Thyroid gland (tissue), 4 donors: ENCODE measurements around the gene GLTP. TPM values are rescaled to one million over a fixed set of nuclear protein-coding genes. Genes with fewer than 3 reads are reported as not detected.

Source experiments
- DNase-seq, 2 donors: peaks; one replicate each; pipeline ENCODE4 v3.0.0-alpha.2; 2019
- H3K27ac ChIP-seq, 3 donors: fragments of 200-600 bp; sonication (generic); 1 replicate in 2 of 3; 2 replicates in 1 of 3; pipeline ENCODE4 v1.5.1; 2016 to 2019; ENCODE audit warnings: mild to moderate bottlenecking in 1 of 3, moderate library complexity in 1 of 3
- H3K27me3 ChIP-seq: fragments of 200-600 bp; sonication (generic); one replicate; pipeline ENCODE4 v1.5.1; 2019
- H3K36me3 ChIP-seq, 2 donors: fragments of 200-600 bp; sonication (generic); one replicate each; pipeline ENCODE4 v1.5.1; 2016 to 2019
- H3K4me1 ChIP-seq, 2 donors: fragments of 200-600 bp; sonication (generic); one replicate each; pipeline ENCODE4 v1.5.1; 2017 to 2019
- H3K4me3 ChIP-seq, 3 donors: fragments of 200-600 bp; sonication (generic); replicated peaks in 1 of 3; 1 replicate in 2 of 3; 2 replicates in 1 of 3; pipeline ENCODE4 v1.5.1; 2016; ENCODE audit warnings: mild to moderate bottlenecking in 1 of 3
- H3K9me3 ChIP-seq: fragments of 200-600 bp; sonication (generic); one replicate; pipeline ENCODE4 v1.5.1; 2017
- POLR2A ChIP-seq, 2 donors: fragments of 450-650 bp; IDR thresholded peaks; one replicate each; pipeline ENCODE4 v1.6.1; 2017; ENCODE audit warnings: antibody characterized with exemption in 2 of 2, mild to moderate bottlenecking in 2 of 2, moderate library complexity in 1 of 2
- WGBS, 2 donors: methylation state at CpG; one replicate each; pipeline ENCODE4 v1.1.5; 2017; 5-methylcytosine and 5-hydroxymethylcytosine counted together
- intact Hi-C: fragments of 100-400 bp; cut with DNase I; formaldehyde crosslinking; loops from one replicate; pipeline ENCODE4 v1.15.1; 2023
- total RNA-seq, 4 donors: library from RNA; depleted of rRNA; stranded (reverse); fragments of >200 nt; gene quantifications; one replicate each; pipeline ENCODE4 v1.2.3, GENCODE V29; 2016
- TF ChIP-seq, protein P1 (sequence below), 6 experiments: fragments of 200-600 bp in 3 of 6; fragments of 450-650 bp in 3 of 6; sonication (generic) in 3 of 6; IDR thresholded peaks; one replicate each; pipeline ENCODE4 v1.5.1; 2016 to 2019; ENCODE audit warnings: antibody characterized with exemption in 6 of 6, mild to moderate bottlenecking in 2 of 6, inconsistent platforms in 1 of 6, moderate library complexity in 1 of 6

Gene GLTP
- total RNA-seq, 4 donors from 2014 or later, result 49.9 to 72.0 (median 60.2) TPM

DNA sequence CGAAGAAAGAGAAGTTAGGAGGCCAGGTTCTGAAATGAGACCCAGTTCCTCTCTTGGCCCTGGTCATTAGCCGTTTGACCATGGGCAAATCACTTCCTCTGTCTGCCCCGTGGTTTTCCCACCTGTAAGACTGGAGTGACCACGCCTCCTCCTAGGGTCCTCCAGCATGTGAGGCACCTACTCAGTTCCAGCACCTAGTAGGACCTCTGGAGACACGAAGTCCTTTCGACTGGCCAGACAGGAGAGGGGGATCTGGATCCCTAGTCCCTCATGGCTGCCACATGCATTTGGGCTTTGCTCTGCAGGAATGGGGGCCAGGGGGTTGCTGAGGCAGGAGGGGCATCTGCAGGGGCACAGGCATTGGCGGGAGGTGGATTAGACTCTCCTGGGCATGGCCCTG, 63.5 kb downstream of the GLTP start:
- Histone ChIP-seq H3K9me3 (no peaks in the 10 kb centered on the region), H3K27me3 (no peaks in the 10 kb centered on the region)
- DNase-seq, result no peak

GRCh38 chr12:109815757-109816617, 64.4 kb downstream of the GLTP start:
- H3K4me1 ChIP-seq, result no peaks in the 10 kb centered on the region
- intact Hi-C loops, result no loop called here
- no peak overlapping the region for H3K27ac ChIP-seq
- WGBS, 2 donors, result 78 to 84% methylated on average over 10 of the region's 10 CpGs
- H3K36me3 ChIP-seq, result no peaks in the 10 kb centered on the region
- DNase-seq, result no peak
- no peak for TF ChIP-seq POLR2A (IDR thresholded peaks at IDR 0.05)
- TF ChIP-seq, protein P1, sequence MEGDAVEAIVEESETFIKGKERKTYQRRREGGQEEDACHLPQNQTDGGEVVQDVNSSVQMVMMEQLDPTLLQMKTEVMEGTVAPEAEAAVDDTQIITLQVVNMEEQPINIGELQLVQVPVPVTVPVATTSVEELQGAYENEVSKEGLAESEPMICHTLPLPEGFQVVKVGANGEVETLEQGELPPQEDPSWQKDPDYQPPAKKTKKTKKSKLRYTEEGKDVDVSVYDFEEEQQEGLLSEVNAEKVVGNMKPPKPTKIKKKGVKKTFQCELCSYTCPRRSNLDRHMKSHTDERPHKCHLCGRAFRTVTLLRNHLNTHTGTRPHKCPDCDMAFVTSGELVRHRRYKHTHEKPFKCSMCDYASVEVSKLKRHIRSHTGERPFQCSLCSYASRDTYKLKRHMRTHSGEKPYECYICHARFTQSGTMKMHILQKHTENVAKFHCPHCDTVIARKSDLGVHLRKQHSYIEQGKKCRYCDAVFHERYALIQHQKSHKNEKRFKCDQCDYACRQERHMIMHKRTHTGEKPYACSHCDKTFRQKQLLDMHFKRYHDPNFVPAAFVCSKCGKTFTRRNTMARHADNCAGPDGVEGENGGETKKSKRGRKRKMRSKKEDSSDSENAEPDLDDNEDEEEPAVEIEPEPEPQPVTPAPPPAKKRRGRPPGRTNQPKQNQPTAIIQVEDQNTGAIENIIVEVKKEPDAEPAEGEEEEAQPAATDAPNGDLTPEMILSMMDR (IDR thresholded peaks at IDR 0.05), result no peak
- no peaks in the 10 kb centered on the region for H3K27me3 ChIP-seq
- H3K9me3 ChIP-seq, result no peaks in the 10 kb centered on the region
- no peak overlapping the region for H3K4me3 ChIP-seq

More for the DNA sequence above, 63.5 kb downstream of the GLTP start:
- no peak for TF ChIP-seq POLR2A (IDR thresholded peaks at IDR 0.05)
- TF ChIP-seq, protein P1 (IDR thresholded peaks at IDR 0.05), result no peak
- H3K36me3 ChIP-seq, result no peaks in the 10 kb centered on the region
- no peaks in the 10 kb centered on the region for H3K4me1 ChIP-seq
- intact Hi-C loops, result no loop called here
- no peak overlapping the region for H3K4me3 ChIP-seq
- no peak overlapping the region for H3K27ac ChIP-seq
- WGBS, 2 donors, result 85 to 96% methylated on average over 7 of the region's 7 CpGs

GRCh38 chr12:109815225-109815624, 65.1 kb downstream of the GLTP start:
- H3K27me3 ChIP-seq, result no peaks in the 10 kb centered on the region
- DNase-seq, result no peak
- intact Hi-C loops, result no loop called here
- H3K27ac ChIP-seq, result no peak overlapping the region
- no peaks in the 10 kb centered on the region for H3K36me3 ChIP-seq
- TF ChIP-seq POLR2A (IDR thresholded peaks at IDR 0.05), result no peak
- H3K9me3 ChIP-seq, result no peaks in the 10 kb centered on the region
- H3K4me3 ChIP-seq, result no peak overlapping the region
- no peaks in the 10 kb centered on the region for H3K4me1 ChIP-seq
- 80 to 95% methylated on average over 1 to 4 of the region's 4 CpGs for WGBS, 2 donors

- Histone ChIP-seq H3K36me3 (no peaks in the 10 kb centered on the region), H3K4me3 (no peak overlapping the region), H3K27ac (no peak overlapping the region), H3K4me1 (no peaks in the 10 kb centered on the region), H3K9me3 (no peaks in the 10 kb centered on the region), H3K27me3 (no peaks in the 10 kb centered on the region)
- 51 to 92% methylated on average over 8 to 13 of the region's 20 CpGs for WGBS, 2 donors
- no peak for DNase-seq
- intact Hi-C loops, result no loop called here
- TF ChIP-seq POLR2A (IDR thresholded peaks at IDR 0.05), result no peak
- TF ChIP-seq, protein P1 (IDR thresholded peaks at IDR 0.05), result no peak
These were observed 65.7 kb downstream of the GLTP start for GRCh38 chr12:109814600-109815150.

DNA sequence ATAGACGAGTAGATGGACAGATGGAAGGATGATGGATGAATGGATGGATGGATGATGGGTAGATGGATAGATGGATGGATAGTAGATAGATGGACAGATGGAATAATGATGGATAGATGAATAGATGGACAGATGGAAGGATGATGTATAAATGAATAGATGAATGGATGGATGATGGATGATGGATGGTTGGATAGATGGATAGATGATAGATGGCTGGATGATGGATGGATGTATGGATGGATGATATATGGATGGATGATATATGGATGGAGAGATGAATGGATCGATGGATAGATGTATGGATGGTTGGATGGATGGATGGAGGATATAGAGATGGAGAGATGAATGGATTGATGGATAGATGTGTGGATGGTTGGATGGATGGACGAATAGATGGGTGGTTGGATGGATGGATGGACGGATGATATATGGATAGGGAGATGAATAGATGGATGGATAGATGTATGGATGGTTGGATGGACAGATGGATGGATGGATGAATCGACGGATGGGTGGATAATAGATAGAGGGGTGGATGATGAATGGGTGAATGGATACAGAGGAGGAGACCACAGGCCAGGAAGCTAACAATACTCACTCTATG, 66.4 kb downstream of the GLTP start:
- no peak for DNase-seq
- Histone ChIP-seq H3K4me1 (no peaks in the 10 kb centered on the region), H3K27me3 (no peaks in the 10 kb centered on the region), H3K4me3 (no peak overlapping the region), H3K36me3 (no peaks in the 10 kb centered on the region), H3K27ac (no peak overlapping the region), H3K9me3 (no peaks in the 10 kb centered on the region)
- WGBS, 2 donors, result 92 to 95% methylated on average over 6 of the region's 6 CpGs
- TF ChIP-seq POLR2A (IDR thresholded peaks at IDR 0.05), result no peak
- TF ChIP-seq, protein P1 (IDR thresholded peaks at IDR 0.05), result no peak
- intact Hi-C loops, result no loop called here
